Suprapubic skin (tissue), 4 donors: Measurements from ENCODE around the gene ELMO1.

Source experiments
- CTCF ChIP-seq, 2 donors: fragments of 200-600 bp in 1 of 2; fragments of 450-650 bp in 1 of 2; sonication (generic) in 1 of 2; IDR thresholded peaks; one replicate each; pipeline ENCODE4 v1.5.1; 2016 to 2019; ENCODE audit warnings: antibody characterized with exemption in 2 of 2, mild to moderate bottlenecking in 1 of 2, moderate library complexity in 1 of 2
- EP300 ChIP-seq: sonication (generic); formaldehyde crosslinking; IDR thresholded peaks from one replicate; pipeline ENCODE4 v1.6.1; 2017; ENCODE audit warnings: antibody characterized with exemption
- POLR2A ChIP-seq, 2 donors: fragments of 450-650 bp; IDR thresholded peaks; one replicate each; pipeline ENCODE4 v1.6.1; 2017; ENCODE audit warnings: antibody characterized with exemption in 2 of 2, mild to moderate bottlenecking in 2 of 2, moderate library complexity in 2 of 2
- POLR2AphosphoS5 ChIP-seq, 3 donors: sonication (generic); formaldehyde crosslinking; IDR thresholded peaks; one replicate each; pipeline ENCODE4 v1.6.1; 2017; ENCODE audit warnings: antibody characterized with exemption in 3 of 3

- TF ChIP-seq POLR2A (IDR thresholded peaks at IDR 0.05): no peak
- no peak for TF ChIP-seq CTCF (IDR thresholded peaks at IDR 0.05)
- no peak for TF ChIP-seq POLR2AphosphoS5 (IDR thresholded peaks at IDR 0.05)
- TF ChIP-seq EP300: no peak
These were observed 219.3 kb downstream of the ELMO1 start for GRCh38 chr7:37229381-37229780.
